Loucy (cell line): Measurements from ENCODE around the gene KIF11.
"Not testable (repeated sequence)": the region's sequence is repeated elsewhere in the genome, so short reads cannot be mapped to it uniquely, and the experiment has no call there.

ENCODE experiments used
- EZH2phosphoT487 ChIP-seq: fragments of 200-600 bp; IDR thresholded peaks from 2 replicates; pipeline ENCODE4 v1.6.1; 2018; ENCODE audit warnings: antibody characterized with exemption, mild to moderate bottlenecking, moderate library complexity, borderline replicate concordance
- TF ChIP-seq, protein P1 (sequence below): fragments of 200-600 bp; sonication (generic); conservative IDR thresholded peaks from 2 replicates; pipeline ENCODE4 v1.5.1; 2014; ENCODE audit warnings: mild to moderate bottlenecking, antibody characterized with exemption, low read length

DNA sequence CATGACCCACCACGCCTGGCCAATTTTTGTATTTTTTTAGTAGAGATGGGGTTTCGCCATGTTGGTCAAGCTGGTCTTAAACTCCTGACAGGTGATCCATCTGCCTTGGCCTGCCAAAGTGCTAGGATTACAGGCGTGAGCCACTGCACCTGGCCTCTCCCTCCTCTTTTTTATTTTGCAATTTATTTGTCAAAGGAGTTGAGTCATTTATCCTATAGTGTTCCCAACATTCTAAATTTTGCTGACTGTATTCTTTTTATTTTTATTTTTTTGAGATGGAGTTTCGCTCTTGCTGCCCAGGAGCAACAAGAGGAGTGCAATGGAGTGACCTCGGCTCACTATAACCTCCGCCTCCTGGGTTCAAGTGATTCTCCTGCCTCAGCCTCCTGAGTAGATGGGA is 10.6 kb upstream of the KIF11 start:
- TF ChIP-seq EZH2phosphoT487 = not testable (repeated sequence)
- TF ChIP-seq, protein P1, sequence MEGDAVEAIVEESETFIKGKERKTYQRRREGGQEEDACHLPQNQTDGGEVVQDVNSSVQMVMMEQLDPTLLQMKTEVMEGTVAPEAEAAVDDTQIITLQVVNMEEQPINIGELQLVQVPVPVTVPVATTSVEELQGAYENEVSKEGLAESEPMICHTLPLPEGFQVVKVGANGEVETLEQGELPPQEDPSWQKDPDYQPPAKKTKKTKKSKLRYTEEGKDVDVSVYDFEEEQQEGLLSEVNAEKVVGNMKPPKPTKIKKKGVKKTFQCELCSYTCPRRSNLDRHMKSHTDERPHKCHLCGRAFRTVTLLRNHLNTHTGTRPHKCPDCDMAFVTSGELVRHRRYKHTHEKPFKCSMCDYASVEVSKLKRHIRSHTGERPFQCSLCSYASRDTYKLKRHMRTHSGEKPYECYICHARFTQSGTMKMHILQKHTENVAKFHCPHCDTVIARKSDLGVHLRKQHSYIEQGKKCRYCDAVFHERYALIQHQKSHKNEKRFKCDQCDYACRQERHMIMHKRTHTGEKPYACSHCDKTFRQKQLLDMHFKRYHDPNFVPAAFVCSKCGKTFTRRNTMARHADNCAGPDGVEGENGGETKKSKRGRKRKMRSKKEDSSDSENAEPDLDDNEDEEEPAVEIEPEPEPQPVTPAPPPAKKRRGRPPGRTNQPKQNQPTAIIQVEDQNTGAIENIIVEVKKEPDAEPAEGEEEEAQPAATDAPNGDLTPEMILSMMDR = not testable (repeated sequence)
